ENCODE measurements around the gene ATP5F1D.

DNA sequence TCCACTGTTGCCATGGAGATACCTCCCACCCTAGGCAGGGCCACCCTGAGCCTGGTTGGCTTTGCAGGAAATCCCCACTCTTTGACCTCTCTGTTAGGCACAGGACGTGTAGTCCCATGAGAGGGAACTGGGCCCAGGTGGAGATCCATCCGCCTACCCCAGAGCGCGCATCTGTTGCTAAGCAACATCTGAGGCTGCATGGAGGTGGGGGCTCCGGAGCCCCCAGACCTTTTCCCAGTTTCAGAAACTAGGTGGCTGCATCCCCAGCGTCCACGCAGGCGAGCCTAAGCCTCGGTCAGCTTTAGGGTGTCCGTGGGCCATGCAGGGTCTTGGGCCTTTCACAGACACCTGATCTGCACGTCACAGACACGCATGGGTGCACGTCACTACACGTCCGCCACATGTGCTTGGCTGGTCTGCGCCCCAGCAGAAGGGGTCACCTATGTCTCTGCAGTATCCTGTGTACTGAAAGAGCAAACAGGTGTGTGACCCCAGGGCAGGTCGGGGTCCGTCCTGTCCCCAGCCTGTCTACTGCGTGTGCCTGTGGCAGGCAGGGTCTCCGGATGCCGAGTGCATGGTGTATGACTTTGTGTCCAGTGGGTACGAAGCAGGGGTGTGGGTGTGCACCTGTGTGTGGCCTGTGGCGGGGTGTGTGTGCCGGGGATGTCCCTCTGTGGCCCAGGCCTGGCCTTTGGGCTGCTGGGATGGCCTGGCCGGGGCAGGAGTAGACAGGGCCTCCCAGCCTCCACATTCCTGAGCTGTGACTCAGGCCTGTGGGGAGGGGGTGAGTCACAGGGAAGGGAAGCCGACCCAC is 23.5 kb downstream of the ATP5F1D start:
- TF ChIP-seq, protein P1, sequence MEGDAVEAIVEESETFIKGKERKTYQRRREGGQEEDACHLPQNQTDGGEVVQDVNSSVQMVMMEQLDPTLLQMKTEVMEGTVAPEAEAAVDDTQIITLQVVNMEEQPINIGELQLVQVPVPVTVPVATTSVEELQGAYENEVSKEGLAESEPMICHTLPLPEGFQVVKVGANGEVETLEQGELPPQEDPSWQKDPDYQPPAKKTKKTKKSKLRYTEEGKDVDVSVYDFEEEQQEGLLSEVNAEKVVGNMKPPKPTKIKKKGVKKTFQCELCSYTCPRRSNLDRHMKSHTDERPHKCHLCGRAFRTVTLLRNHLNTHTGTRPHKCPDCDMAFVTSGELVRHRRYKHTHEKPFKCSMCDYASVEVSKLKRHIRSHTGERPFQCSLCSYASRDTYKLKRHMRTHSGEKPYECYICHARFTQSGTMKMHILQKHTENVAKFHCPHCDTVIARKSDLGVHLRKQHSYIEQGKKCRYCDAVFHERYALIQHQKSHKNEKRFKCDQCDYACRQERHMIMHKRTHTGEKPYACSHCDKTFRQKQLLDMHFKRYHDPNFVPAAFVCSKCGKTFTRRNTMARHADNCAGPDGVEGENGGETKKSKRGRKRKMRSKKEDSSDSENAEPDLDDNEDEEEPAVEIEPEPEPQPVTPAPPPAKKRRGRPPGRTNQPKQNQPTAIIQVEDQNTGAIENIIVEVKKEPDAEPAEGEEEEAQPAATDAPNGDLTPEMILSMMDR (conservative IDR thresholded peaks at IDR 0.05), result no peak
- TF ChIP-seq EZH2 (IDR thresholded peaks at IDR 0.05; ENCODE audit: low read depth), result no peak
